Measurements from ENCODE around the gene EDN1. TPM values are rescaled to one million over a fixed set of nuclear protein-coding genes. Genes with fewer than 3 reads are reported as not detected.

The EDN1 gene
- total RNA-seq, 1 donor: 1.4 TPM

GRCh38 chr6:12261502-12261901 lies 28.7 kb upstream of the EDN1 start:
- TF ChIP-seq CTCF (IDR thresholded peaks at IDR 0.05; ENCODE audit: extremely low read depth, low read depth, low read length): no peak

GRCh38 chr6:12262236-12263061 lies 27.7 kb upstream of the EDN1 start:
- H3K4me2 ChIP-seq (ENCODE audit: insufficient read depth, low read length): no peak overlapping the region
- no peak for DNase-seq (ENCODE audit: insufficient read length, low spot score, missing footprints)
- no peaks in the 10 kb centered on the region for H3K36me3 ChIP-seq (ENCODE audit: insufficient read depth, low read length)
- no peak overlapping the region for H2AFZ ChIP-seq (ENCODE audit: low read length)
- no peak for TF ChIP-seq CTCF (IDR thresholded peaks at IDR 0.05; ENCODE audit: extremely low read depth, low read depth, low read length)
- no peaks in the 10 kb centered on the region for H4K20me1 ChIP-seq (ENCODE audit: insufficient read depth, low read length)
- no peaks in the 10 kb centered on the region for H3K27me3 ChIP-seq (ENCODE audit: insufficient read depth, low read length)
- H3K4me3 ChIP-seq (ENCODE audit: insufficient read depth, low read length): no peak overlapping the region
- peaks cover 15% of the 10 kb centered on the region for H3K4me1 ChIP-seq (ENCODE audit: insufficient read depth, low read length)
- H3K9me3 ChIP-seq (ENCODE audit: low read depth, low read length): no peaks in the 10 kb centered on the region
- no peaks in the 10 kb centered on the region for H3K79me2 ChIP-seq (ENCODE audit: insufficient read depth, low read length)
- no peak overlapping the region for H3K27ac ChIP-seq (ENCODE audit: low read depth, low read length)

More at GRCh38 chr6:12261502-12261901, 28.7 kb upstream of the EDN1 start:
- DNase-seq (ENCODE audit: insufficient read length, low spot score, missing footprints): no peak
- no peak overlapping the region for H3K4me2 ChIP-seq (ENCODE audit: insufficient read depth, low read length)
- H3K27ac ChIP-seq (ENCODE audit: low read depth, low read length): no peak overlapping the region
- H3K36me3 ChIP-seq (ENCODE audit: insufficient read depth, low read length): no peaks in the 10 kb centered on the region
- H3K4me3 ChIP-seq (ENCODE audit: insufficient read depth, low read length): no peak overlapping the region
- no peaks in the 10 kb centered on the region for H3K79me2 ChIP-seq (ENCODE audit: insufficient read depth, low read length)
- no peaks in the 10 kb centered on the region for H3K27me3 ChIP-seq (ENCODE audit: insufficient read depth, low read length)
- H2AFZ ChIP-seq (ENCODE audit: low read length): no peak overlapping the region
- no peaks in the 10 kb centered on the region for H3K9me3 ChIP-seq (ENCODE audit: low read depth, low read length)
- H4K20me1 ChIP-seq (ENCODE audit: insufficient read depth, low read length): no peaks in the 10 kb centered on the region
- H3K4me1 ChIP-seq (ENCODE audit: insufficient read depth, low read length): peaks cover 10% of the 10 kb centered on the region

GRCh38 chr6:12263403-12263802 lies 26.8 kb upstream of the EDN1 start:
- Histone ChIP-seq H3K27ac (ENCODE audit: low read depth, low read length) (no peak overlapping the region), H3K4me1 (ENCODE audit: insufficient read depth, low read length) (peaks cover 15% of the 10 kb centered on the region), H3K79me2 (ENCODE audit: insufficient read depth, low read length) (no peaks in the 10 kb centered on the region), H3K27me3 (ENCODE audit: insufficient read depth, low read length) (no peaks in the 10 kb centered on the region), H3K9me3 (ENCODE audit: low read depth, low read length) (no peaks in the 10 kb centered on the region), H3K36me3 (ENCODE audit: insufficient read depth, low read length) (no peaks in the 10 kb centered on the region), H3K4me3 (ENCODE audit: insufficient read depth, low read length) (no peak overlapping the region), H2AFZ (ENCODE audit: low read length) (no peak overlapping the region), H3K4me2 (ENCODE audit: insufficient read depth, low read length) (no peak overlapping the region), H4K20me1 (ENCODE audit: insufficient read depth, low read length) (no peaks in the 10 kb centered on the region)
- DNase-seq (ENCODE audit: insufficient read length, low spot score, missing footprints): no peak
- TF ChIP-seq CTCF (IDR thresholded peaks at IDR 0.05; ENCODE audit: extremely low read depth, low read depth, low read length): no peak

- no peak overlapping the region for H3K4me2 ChIP-seq (ENCODE audit: insufficient read depth, low read length)
- no peaks in the 10 kb centered on the region for H3K27me3 ChIP-seq (ENCODE audit: insufficient read depth, low read length)
- no peak overlapping the region for H2AFZ ChIP-seq (ENCODE audit: low read length)
- H3K9me3 ChIP-seq (ENCODE audit: low read depth, low read length): no peaks in the 10 kb centered on the region
- no peaks in the 10 kb centered on the region for H4K20me1 ChIP-seq (ENCODE audit: insufficient read depth, low read length)
- no peak overlapping the region for H3K27ac ChIP-seq (ENCODE audit: low read depth, low read length)
- H3K4me1 ChIP-seq (ENCODE audit: insufficient read depth, low read length): peaks cover 15% of the 10 kb centered on the region
- TF ChIP-seq CTCF (IDR thresholded peaks at IDR 0.05; ENCODE audit: extremely low read depth, low read depth, low read length): no peak
- H3K79me2 ChIP-seq (ENCODE audit: insufficient read depth, low read length): no peaks in the 10 kb centered on the region
- H3K36me3 ChIP-seq (ENCODE audit: insufficient read depth, low read length): no peaks in the 10 kb centered on the region
- H3K4me3 ChIP-seq (ENCODE audit: insufficient read depth, low read length): no peak overlapping the region
- DNase-seq (ENCODE audit: insufficient read length, low spot score, missing footprints): no peak
Observed at GRCh38 chr6:12264671-12265070, 25.5 kb upstream of the EDN1 start.
